B cell (primary cell): ENCODE measurements around the gene CHMP5. TPM values are rescaled to one million over a fixed set of nuclear protein-coding genes. Genes with fewer than 3 reads are reported as not detected.
A peak's percentile ranks its signal among the peaks of the same experiment; 100 is the strongest.

Experiments used
- ATAC-seq: fragments of 200-7000 bp; cut with Tn5 transposase; one replicate; pipeline ENCODE4 v1.10.0; 2021; ENCODE audit warnings: low read depth, mild to moderate bottlenecking, moderate number of reproducible peaks, moderate library complexity
- CTCF ChIA-PET: fragments of 350-600 bp; sonication (Branson Sonifier 250); formaldehyde crosslinking; loops from one replicate; lab custom pipeline; 2021; ENCODE audit warnings: antibody characterized with exemption, inconsistent platforms; lab: Charles Lee
- POLR2A ChIA-PET: fragments of 350-600 bp; sonication (Branson Sonifier 250); formaldehyde crosslinking; loops from one replicate; lab custom pipeline; 2021; ENCODE audit warnings: antibody characterized with exemption; lab: Charles Lee
- DNase-seq: peaks from one replicate; pipeline ENCODE4 v3.0.0; 2013
- H2AFZ ChIP-seq: 2 replicates; pipeline ENCODE4 v1.6.1; 2012; ENCODE audit warnings: mild to moderate bottlenecking, low read depth, low read length; ENCODE audit not compliant: insufficient read depth, poor library complexity, severe bottlenecking
- H3K27ac ChIP-seq, 2 donors: 1 replicate in 1 of 2; 2 replicates in 1 of 2; pipeline ENCODE4 v1.5.1; 2012 to 2013; ENCODE audit warnings: low read length in 2 of 2, mild to moderate bottlenecking in 2 of 2, moderate library complexity in 1 of 2
- H3K27me3 ChIP-seq, 4 experiments: fragments of 200-600 bp in 1 of 4; sonication (generic) in 1 of 4; replicated peaks in 1 of 4; 1 replicate in 2 of 4; 2 replicates in 2 of 4; pipeline versions ENCODE4 v1.6.1 to v1.7.0; 2013 to 2016; ENCODE audit warnings: low read length in 3 of 4, mild to moderate bottlenecking in 2 of 4, mixed read lengths in 1 of 4, moderate library complexity in 1 of 4; ENCODE audit not compliant: insufficient read depth in 4 of 4, control insufficient read depth in 3 of 4; ENCODE audit errors: control extremely low read depth in 1 of 4
- H3K36me3 ChIP-seq, 2 experiments: replicated peaks in 1 of 2; 1 replicate in 1 of 2; 2 replicates in 1 of 2; pipeline versions ENCODE4 v1.6.1 to v1.7.1; 2013; ENCODE audit warnings: low read length in 1 of 2; ENCODE audit not compliant: insufficient read depth in 2 of 2, control insufficient read depth in 1 of 2; ENCODE audit errors: control extremely low read depth in 1 of 2, extremely low read depth in 1 of 2
- H3K4me1 ChIP-seq, 2 donors: fragments of 200-600 bp in 1 of 2; sonication (generic) in 1 of 2; 1 replicate in 1 of 2; 2 replicates in 1 of 2; pipeline versions ENCODE4 v1.5.1 to v1.6.1; 2013 to 2017; ENCODE audit warnings: low read length in 2 of 2; ENCODE audit not compliant: control insufficient read depth in 2 of 2, insufficient read depth in 2 of 2
- H3K4me2 ChIP-seq: replicated peaks from 2 replicates; pipeline ENCODE3; 2012; ENCODE audit warnings: mild to moderate bottlenecking, low read depth, low read length; ENCODE audit not compliant: poor library complexity, severe bottlenecking
- H3K4me3 ChIP-seq, 5 experiments: fragments of 200-600 bp in 1 of 5; sonication (generic) in 1 of 5; 1 replicate in 3 of 5; 2 replicates in 2 of 5; pipeline versions ENCODE4 v1.5.1 to v1.7.0; 2011 to 2016; ENCODE audit warnings: low read length in 4 of 5, mild to moderate bottlenecking in 4 of 5, low read depth in 2 of 5, control low read depth in 1 of 5, moderate library complexity in 1 of 5; ENCODE audit not compliant: insufficient read depth in 1 of 5; ENCODE audit errors: control extremely low read depth in 1 of 5, extremely low read depth in 1 of 5
- H3K79me2 ChIP-seq: fragments of 200-600 bp; sonication (generic); one replicate; pipeline ENCODE4 v1.6.0; 2016; ENCODE audit warnings: low read length; ENCODE audit not compliant: control insufficient read depth, insufficient read depth
- H3K9ac ChIP-seq: fragments of 200-600 bp; sonication (generic); 2 replicates; pipeline ENCODE4 v1.6.1; 2017; ENCODE audit warnings: mild to moderate bottlenecking, low read length, moderate library complexity
- H3K9me3 ChIP-seq, 3 donors: one replicate each; pipeline versions ENCODE4 v1.6.1 to v1.7.1; 2013; ENCODE audit warnings: low read length in 2 of 3; ENCODE audit not compliant: control insufficient read depth in 2 of 3, insufficient read depth in 1 of 3; ENCODE audit errors: control extremely low read depth in 1 of 3
- H4K20me1 ChIP-seq: 2 replicates; pipeline ENCODE4 v1.6.0; 2012; ENCODE audit warnings: mild to moderate bottlenecking, low read length; ENCODE audit not compliant: insufficient read depth, control insufficient read depth, poor library complexity, severe bottlenecking
- H3K27ac Mint-ChIP-seq: one replicate; pipeline ENCODE4 v1.8.0; 2021; ENCODE audit warnings: mixed read lengths
- H3K27me3 Mint-ChIP-seq: one replicate; pipeline ENCODE4 v1.8.0; 2021; ENCODE audit warnings: mixed read lengths
- H3K4me1 Mint-ChIP-seq: one replicate; pipeline ENCODE4 v1.8.0; 2021; ENCODE audit warnings: mixed read lengths
- H3K4me3 Mint-ChIP-seq: one replicate; pipeline ENCODE4 v1.8.0; 2021; ENCODE audit warnings: mixed read lengths
- H3K9me3 Mint-ChIP-seq: one replicate; pipeline ENCODE4 v1.8.0; 2022; ENCODE audit warnings: mixed read lengths; ENCODE audit not compliant: insufficient read depth
- CTCF ChIP-seq: fragments of 200-600 bp; IDR thresholded peaks from one replicate; pipeline ENCODE4 v1.8.0; 2022; ENCODE audit warnings: antibody characterized with exemption, mild to moderate bottlenecking
- EZH2 ChIP-seq: IDR thresholded peaks from 2 replicates; pipeline ENCODE4 v1.6.1; 2012; ENCODE audit warnings: borderline replicate concordance, low read depth, mild to moderate bottlenecking, moderate library complexity, low read length; ENCODE audit not compliant: insufficient read depth, poor library complexity, severe bottlenecking
- WGBS: methylation state at CpG from one replicate; pipeline ENCODE4 v1.1.5; 2013; ENCODE audit warnings: missing lambda C conversion rate; ENCODE audit not compliant: insufficient coverage; 5-methylcytosine and 5-hydroxymethylcytosine counted together
- intact Hi-C: fragments of 100-400 bp; cut with micrococcal nuclease; formaldehyde crosslinking; loops from one replicate; pipeline ENCODE4 v1.10.0; 2022
- polyA plus RNA-seq: library from polyadenylated mRNA; depleted of rRNA; stranded (reverse); fragments of >200 nt; gene quantifications from 2 replicates; pipeline ENCODE4 v1.2.3, GENCODE V29; 2012
- total RNA-seq, 2 donors: library from RNA; stranded (reverse); fragments of 120-200 nt in 1 of 2; gene quantifications; 1 replicate in 1 of 2; 2 replicates in 1 of 2; pipeline versions ENCODE4 v1.2.3 to v1.2.4, GENCODE V29; 2013 to 2022

The CHMP5 gene
- total and polyA plus RNA-seq, 2 donors (not counting 1 experiment from before 2014, with no cell fraction given), result 15.3 to 28.2 TPM

- Histone ChIP-seq H3K4me3 (peak overlapping the region in 4 of 5 experiments; percentile 69 to 98 (median 85)), H3K27me3 (no peaks in the 10 kb centered on the region), H3K4me2 (peak overlapping the region; percentile 82), H3K27ac (peak overlapping the region; percentile 99 to 100), H2AFZ (peak overlapping the region; percentile 75), H3K9me3 (no peaks in the 10 kb centered on the region), H3K79me2 (peaks cover 40% of the 10 kb centered on the region), H3K9ac (peak overlapping the region; percentile 91), H4K20me1 (no peaks in the 10 kb centered on the region), H3K36me3 (peaks cover 3 to 27% of the 10 kb centered on the region in 2 experiments), H3K4me1 (peaks cover 35 to 49% of the 10 kb centered on the region in 2 donors)
- DNase-seq (peak; percentile 41), ATAC-seq (no peak)
- intact Hi-C loops, result loop anchor here (5.0 kb wide), 1 partner anchor 38 kb away; no protein-coding TSS in a partner anchor
- Mint-ChIP-seq H3K9me3 (no peaks in the 10 kb centered on the region), H3K27me3 (no peaks in the 10 kb centered on the region), H3K4me1 (peaks cover 54% of the 10 kb centered on the region), H3K27ac (peak overlapping the region; percentile 100), H3K4me3 (peak overlapping the region; percentile 99)
- 3% methylated on average over 4 of the region's 12 CpGs for WGBS
- no peak for TF ChIP-seq CTCF
- TF ChIP-seq EZH2, result no peak
- CTCF ChIA-PET, result interaction anchor here (0.7 to 1.4 kb wide), 6 partner anchors 27 to 184 kb away, joined by 3 to 4 read pairs (median 4); partner anchors contain the start of genes B4GALT1 and NOL6
- POLR2A ChIA-PET, result interaction anchor here (0.7 to 1.6 kb wide), 11 partner anchors 9 to 288 kb away, joined by 3 to 15 read pairs (median 8); partner anchors contain the start of genes APTX, B4GALT1, BAG1 and CHMP5
These were observed 24.6 kb downstream of the CHMP5 start for GRCh38 chr9:33289496-33289895.

- H3K9me3 Mint-ChIP-seq, result no peaks in the 10 kb centered on the region
- intact Hi-C loops, result loop anchor here (1.0 to 10.0 kb wide), 8 partner anchors 26 to 735 kb away; partner anchors contain the start of genes B4GALT1, BAG1, DNAJA1 and NOL6
- Histone ChIP-seq H3K9me3 (no peaks in the 10 kb centered on the region), H3K36me3 (peaks cover 3 to 31% of the 10 kb centered on the region in 2 experiments), H3K27me3 (no peaks in the 10 kb centered on the region), H3K79me2 (peaks cover 44% of the 10 kb centered on the region), H4K20me1 (no peaks in the 10 kb centered on the region), H3K4me2 (peak overlapping the region; percentile 82), H3K4me1 (peaks cover 39 to 53% of the 10 kb centered on the region in 2 donors), H2AFZ (peak overlapping the region; percentile 75), H3K27ac (peak overlapping the region; percentile 99 to 100), H3K4me3 (peak overlapping the region; percentile 69 to 98 (median 86)), H3K9ac (peak overlapping the region; percentile 91)
- no peaks in the 10 kb centered on the region for H3K27me3 Mint-ChIP-seq
- H3K4me1 Mint-ChIP-seq, result peaks cover 58% of the 10 kb centered on the region
- ATAC-seq (no peak), DNase-seq (no peak)
- no peak for TF ChIP-seq CTCF
- no peak for TF ChIP-seq EZH2
- H3K27ac Mint-ChIP-seq, result peak overlapping the region; percentile 100
- ChIA-PET CTCF (interaction anchor here (0.7 to 1.4 kb wide), 11 partner anchors 9 to 184 kb away, joined by 3 to 5 read pairs (median 3); partner anchors contain the start of genes AQP3, B4GALT1 and NOL6), POLR2A (interaction anchor here (0.6 to 1.6 kb wide), 15 partner anchors 9 to 809 kb away, joined by 3 to 15 read pairs (median 8); partner anchors contain the start of genes APTX, B4GALT1, BAG1 and CHMP5)
- WGBS, result 1% methylated on average over 13 of the region's 14 CpGs
- H3K4me3 Mint-ChIP-seq, result peak overlapping the region; percentile 99
These were observed 25.0 kb downstream of the CHMP5 start for GRCh38 chr9:33289936-33290246.
